ENCODE data around the gene CHD2.

- TF ChIP-seq EZH2 (IDR thresholded peaks at IDR 0.05; ENCODE audit: low read depth) = no peak
- TF ChIP-seq, protein P1, sequence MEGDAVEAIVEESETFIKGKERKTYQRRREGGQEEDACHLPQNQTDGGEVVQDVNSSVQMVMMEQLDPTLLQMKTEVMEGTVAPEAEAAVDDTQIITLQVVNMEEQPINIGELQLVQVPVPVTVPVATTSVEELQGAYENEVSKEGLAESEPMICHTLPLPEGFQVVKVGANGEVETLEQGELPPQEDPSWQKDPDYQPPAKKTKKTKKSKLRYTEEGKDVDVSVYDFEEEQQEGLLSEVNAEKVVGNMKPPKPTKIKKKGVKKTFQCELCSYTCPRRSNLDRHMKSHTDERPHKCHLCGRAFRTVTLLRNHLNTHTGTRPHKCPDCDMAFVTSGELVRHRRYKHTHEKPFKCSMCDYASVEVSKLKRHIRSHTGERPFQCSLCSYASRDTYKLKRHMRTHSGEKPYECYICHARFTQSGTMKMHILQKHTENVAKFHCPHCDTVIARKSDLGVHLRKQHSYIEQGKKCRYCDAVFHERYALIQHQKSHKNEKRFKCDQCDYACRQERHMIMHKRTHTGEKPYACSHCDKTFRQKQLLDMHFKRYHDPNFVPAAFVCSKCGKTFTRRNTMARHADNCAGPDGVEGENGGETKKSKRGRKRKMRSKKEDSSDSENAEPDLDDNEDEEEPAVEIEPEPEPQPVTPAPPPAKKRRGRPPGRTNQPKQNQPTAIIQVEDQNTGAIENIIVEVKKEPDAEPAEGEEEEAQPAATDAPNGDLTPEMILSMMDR (conservative IDR thresholded peaks at IDR 0.05) = no peak
Observed at GRCh38 chr15:93017526-93017925, 117.4 kb downstream of the CHD2 start.
